ENCODE measurements around the gene CDH23. TPM values are rescaled to one million over a fixed set of nuclear protein-coding genes. Genes with fewer than 3 reads are reported as not detected.

Gene CDH23
- total and polyA plus RNA-seq, 2 of the 8 experiments (the other 6 are each of a cell fraction or from before 2014, with no cell fraction given) = 1.9 to 4.9 TPM

- Histone ChIP-seq H4K8ac (ENCODE audit: extremely low read depth, insufficient read depth, low read length) (no peak overlapping the region), H3K36me3 (ENCODE audit: control insufficient read depth in 2 of 4, insufficient read depth in 4 of 4, low read length in 3 of 4) (no peaks in the 10 kb centered on the region), H3K27me3 (replicated peaks in 1 of 4; ENCODE audit: control insufficient read depth in 3 of 4, extremely low read depth in 1 of 4, insufficient read depth in 3 of 4, low read length in 3 of 4) (no peaks in the 10 kb centered on the region; a peak in 1 of 7 replicates), H3K79me1 (ENCODE audit: low read depth, low read length) (0 out of 2 replicates have a peak, but pooled peaks cover 2% of the 10 kb centered on the region), H2BK12ac (ENCODE audit: low read depth, low read length) (0 out of 2 replicates have a peak overlapping the region, but pooled peaks have one; percentile 20), H3K14ac (ENCODE audit: insufficient read length) (no peak overlapping the region), H4K5ac (ENCODE audit: insufficient read length, low read depth, low read length) (no peak overlapping the region), H3K56ac (replicated peaks; ENCODE audit: insufficient read length, low read depth, low read length) (no peak overlapping the region), H3K23me2 (ENCODE audit: low read depth, low read length) (no peaks in the 10 kb centered on the region), H3K9me3 (ENCODE audit: insufficient read depth in 2 of 2, low read depth in 1 of 2, low read length in 1 of 2) (no peaks in the 10 kb centered on the region), H2AFZ (ENCODE audit: low read length) (no peak overlapping the region), H3K23ac (ENCODE audit: insufficient read length) (no peak overlapping the region), H2AK5ac (ENCODE audit: low read depth, low read length) (no peak overlapping the region), H3K4me3 (ENCODE audit: extremely low read depth in 1 of 4, insufficient read depth in 2 of 4, low read depth in 3 of 4, low read length in 4 of 4) (no peak overlapping the region), H3K79me2 (ENCODE audit: control insufficient read depth in 1 of 2, insufficient read depth in 2 of 2, low read length in 2 of 2) (no peaks in the 10 kb centered on the region), H3K27ac (ENCODE audit: low read depth, low read length) (no peak overlapping the region), H3K4ac (replicated peaks; ENCODE audit: insufficient read length, low read depth, low read length) (no peak overlapping the region), H4K20me1 (replicated peaks in 1 of 2; ENCODE audit: control insufficient read depth in 1 of 2, insufficient read depth in 2 of 2, low read length in 2 of 2) (no peaks in the 10 kb centered on the region), H3K4me2 (ENCODE audit: insufficient read depth in 1 of 2, low read depth in 2 of 2, low read length in 2 of 2) (no peak overlapping the region), H2BK20ac (ENCODE audit: low read length) (peak overlapping the region; percentile 61; the same call in 1 of the 2 replicates), H2BK15ac (ENCODE audit: low read length) (no peak overlapping the region), H2BK120ac (replicated peaks; ENCODE audit: low read depth, low read length) (no peak overlapping the region), H3K4me1 (replicated peaks in 1 of 4; ENCODE audit: control insufficient read depth in 3 of 4, insufficient read depth in 4 of 4, low read length in 3 of 4) (peaks cover 9 to 34% (median 20%) of the 10 kb centered on the region in 4 experiments), H2BK5ac (ENCODE audit: low read depth, low read length) (no peak overlapping the region), H3K18ac (ENCODE audit: extremely low read depth, low read length) (no peak overlapping the region), H3K9ac (replicated peaks in 1 of 4; ENCODE audit: extremely low read depth in 1 of 4, low read depth in 3 of 4, low read length in 3 of 4) (no peak overlapping the region), H4K91ac (replicated peaks; ENCODE audit: insufficient read length, low read length) (no peak overlapping the region)
- ChIA-PET CTCF (ENCODE audit: partially characterized antibody) (interaction anchor here (1.0 to 6.5 kb wide), 12 partner anchors 8 to 166 kb away, joined by 3 to 63 read pairs (median 4); no protein-coding TSS in a partner anchor), POLR2A (ENCODE audit: partially characterized antibody) (interaction anchor here (2.5 kb wide), 1 partner anchor 11 kb away, joined by 5 read pairs; no protein-coding TSS in a partner anchor)
- DNase-seq (ENCODE audit: low read depth in 1 of 2, low spot score in 2 of 2) (no peak), FAIRE-seq (no peak)
- 82% methylated on average over 7 of the region's 7 CpGs; no CpG with 5 or more reads in 1 of the 2 experiments for WGBS, 2 experiments (ENCODE audit: extremely low coverage in 1 of 2, insufficient coverage in 1 of 2, insufficient read length in 1 of 2, insufficient replicate concordance in 2 of 2, low coverage in 1 of 2, low lambda C conversion rate in 2 of 2, missing lambda C conversion rate in 1 of 2)
- TF ChIP-seq TAF1 (IDR thresholded peaks at IDR 0.05; ENCODE audit: low read depth, low read length) (no peak), GABPA (IDR thresholded peaks at IDR 0.05; ENCODE audit: borderline replicate concordance, insufficient read depth, low read length) (no peak), ATF2 (IDR thresholded peaks at IDR 0.05; ENCODE audit: low read length) (no peak), ASH2L (IDR thresholded peaks at IDR 0.05; ENCODE audit: low read length) (no peak), SUZ12 (IDR thresholded peaks at IDR 0.05; ENCODE audit: low read length) (no peak), RAD21 (IDR thresholded peaks at IDR 0.05 in 1 of 2, conservative IDR thresholded peaks at IDR 0.05 in 1 of 2; ENCODE audit: low read depth in 2 of 2, low read length in 2 of 2) (no peak), CHD1 (IDR thresholded peaks at IDR 0.05; ENCODE audit: low read depth, low read length) (no peak), TBP (IDR thresholded peaks at IDR 0.05; ENCODE audit: low read depth, low read length) (no peak), CTCF (IDR thresholded peaks at IDR 0.05; ENCODE audit: control extremely low read depth in 1 of 3, insufficient read depth in 1 of 3, low read depth in 1 of 3, low read length in 3 of 3) (no peak)
Measured at GRCh38 chr10:71542478-71542877, 145.8 kb downstream of the CDH23 start.
